LNCaP clone FGC (cell line): Measurements from ENCODE around the gene PTPRH.
"Not testable (repeated sequence)": the region's sequence is repeated elsewhere in the genome, so short reads cannot be mapped to it uniquely, and the experiment has no call there.

ENCODE experiments used
- DNase-seq: peaks from one replicate; pipeline ENCODE4 v3.0.0-alpha.2; 2011; ENCODE audit warnings: low read depth
- H3K4me3 ChIP-seq: 2 replicates; pipeline ENCODE4 v1.5.1; 2011; ENCODE audit warnings: mild to moderate bottlenecking, low read depth, low read length, control low read depth
- CTCF ChIP-seq: IDR thresholded peaks from 2 replicates; pipeline ENCODE4 v1.5.1; 2012; ENCODE audit warnings: mild to moderate bottlenecking; ENCODE audit not compliant: control insufficient read depth, insufficient read depth; ENCODE audit errors: extremely low read depth

PTPRH gene

GRCh38 chr19:55206664-55207500 lies 2.4 kb downstream of the PTPRH start:
- no peak for TF ChIP-seq CTCF
- DNase-seq = no peak
- no peak overlapping the region for H3K4me3 ChIP-seq

GRCh38 chr19:55202199-55202598 lies 7.1 kb downstream of the PTPRH start:
- not testable (repeated sequence) for H3K4me3 ChIP-seq, DNase-seq
- TF ChIP-seq CTCF = 0 out of 2 replicates have a peak, but pooled peaks have one; percentile 6

- no peak for DNase-seq
- no peak for TF ChIP-seq CTCF
Measured at GRCh38 chr19:55199620-55200204, 9.6 kb downstream of the PTPRH start.

GRCh38 chr19:55198651-55199050 lies 10.7 kb downstream of the PTPRH start:
- no peak for DNase-seq
- no peak for TF ChIP-seq CTCF
- H3K4me3 ChIP-seq = no peak overlapping the region

More at GRCh38 chr19:55199620-55200204, 9.6 kb downstream of the PTPRH start:
- no peak overlapping the region for H3K4me3 ChIP-seq

- no peak for DNase-seq
- TF ChIP-seq CTCF = no peak
Measured at GRCh38 chr19:55197528-55197927, 11.8 kb downstream of the PTPRH start.

GRCh38 chr19:55196803-55197202 lies 12.5 kb downstream of the PTPRH start:
- H3K4me3 ChIP-seq = no peak overlapping the region
- DNase-seq = no peak
- no peak for TF ChIP-seq CTCF

More at GRCh38 chr19:55197528-55197927, 11.8 kb downstream of the PTPRH start:
- no peak overlapping the region for H3K4me3 ChIP-seq
